HG03469 (cell line): Measurements from ENCODE around the gene SYNDIG1.

Experiments used
- ATAC-seq: cut with Tn5 transposase; IDR thresholded peaks from one replicate; pipeline ENCODE4 v1.9.1; 2021; ENCODE audit warnings: mild to moderate bottlenecking, moderate library complexity, moderate number of reproducible peaks; ENCODE audit not compliant: unreplicated experiment

The SYNDIG1 gene

GRCh38 chr20:24651171-24651975, 181.9 kb downstream of the SYNDIG1 start:
- ATAC-seq = no peak

GRCh38 chr20:24651976-24652345, 182.5 kb downstream of the SYNDIG1 start:
- ATAC-seq = no peak

- no peak for ATAC-seq
Measured at GRCh38 chr20:24653306-24653705, 183.9 kb downstream of the SYNDIG1 start.

GRCh38 chr20:24654425-24654824, 185.0 kb downstream of the SYNDIG1 start:
- no peak for ATAC-seq

GRCh38 chr20:24656391-24656790, 187.0 kb downstream of the SYNDIG1 start:
- ATAC-seq = no peak

- ATAC-seq = no peak
Measured at GRCh38 chr20:24657196-24657595, 187.8 kb downstream of the SYNDIG1 start.

GRCh38 chr20:24657878-24658620, 188.6 kb downstream of the SYNDIG1 start:
- ATAC-seq = no peak

GRCh38 chr20:24658920-24659660, 189.7 kb downstream of the SYNDIG1 start:
- no peak for ATAC-seq

- no peak for ATAC-seq
Measured at GRCh38 chr20:24659835-24660234, 190.4 kb downstream of the SYNDIG1 start.

GRCh38 chr20:24660651-24661050, 191.2 kb downstream of the SYNDIG1 start:
- no peak for ATAC-seq

- no peak for ATAC-seq
Measured at GRCh38 chr20:24661255-24661654, 191.8 kb downstream of the SYNDIG1 start.

GRCh38 chr20:24662322-24662721, 192.9 kb downstream of the SYNDIG1 start:
- no peak for ATAC-seq

GRCh38 chr20:24662752-24663365, 193.4 kb downstream of the SYNDIG1 start:
- ATAC-seq = no peak

GRCh38 chr20:24663496-24663895, 194.1 kb downstream of the SYNDIG1 start:
- no peak for ATAC-seq

- ATAC-seq = no peak
Measured at GRCh38 chr20:24664266-24664986, 195.0 kb downstream of the SYNDIG1 start.

GRCh38 chr20:24665196-24665595, 195.8 kb downstream of the SYNDIG1 start:
- no peak for ATAC-seq

GRCh38 chr20:24665741-24666191, 196.3 kb downstream of the SYNDIG1 start:
- ATAC-seq = no peak

GRCh38 chr20:24667689-24668383, 198.4 kb downstream of the SYNDIG1 start:
- ATAC-seq = no peak

GRCh38 chr20:24668384-24668702, 198.9 kb downstream of the SYNDIG1 start:
- no peak for ATAC-seq

GRCh38 chr20:24668791-24669190, 199.4 kb downstream of the SYNDIG1 start:
- no peak for ATAC-seq
